IPS DF 6.9 (cell line): ENCODE results near the gene CER1.

Experiments used
- DNase-seq: peaks from one replicate; pipeline ENCODE4 v3.0.0-alpha.2; 2013; ENCODE audit warnings: low read depth, low spot score
- H3K27ac ChIP-seq: one replicate; pipeline ENCODE4 v1.5.1; 2013; ENCODE audit warnings: low read length, control low read depth
- H3K27me3 ChIP-seq: 2 replicates; pipeline ENCODE4 v1.6.1; 2013; ENCODE audit warnings: mild to moderate bottlenecking, low read length; ENCODE audit not compliant: control insufficient read depth, insufficient read depth
- H3K36me3 ChIP-seq: 2 replicates; pipeline ENCODE4 v1.6.1; 2013; ENCODE audit warnings: low read length; ENCODE audit not compliant: control insufficient read depth, insufficient read depth
- H3K4me1 ChIP-seq: 2 replicates; pipeline ENCODE4 v1.6.1; 2013; ENCODE audit warnings: low read length; ENCODE audit not compliant: control insufficient read depth, insufficient read depth
- H3K4me3 ChIP-seq: 2 replicates; pipeline ENCODE4 v1.5.1; 2013; ENCODE audit warnings: mild to moderate bottlenecking, low read length
- H3K9me3 ChIP-seq: 2 replicates; pipeline ENCODE4 v1.6.1; 2013; ENCODE audit warnings: low read length, inconsistent platforms; ENCODE audit not compliant: control insufficient read depth, insufficient read depth
- WGBS: extraction: QIAGEN DNeasy Blood & Tissue Kit; methylation state at CpG from one replicate; pipeline ENCODE4 v1.1.7; 2013; ENCODE audit warnings: mixed read lengths, missing lambda C conversion rate; ENCODE audit not compliant: insufficient read length, insufficient coverage; 5-methylcytosine and 5-hydroxymethylcytosine counted together

CER1 gene

DNA sequence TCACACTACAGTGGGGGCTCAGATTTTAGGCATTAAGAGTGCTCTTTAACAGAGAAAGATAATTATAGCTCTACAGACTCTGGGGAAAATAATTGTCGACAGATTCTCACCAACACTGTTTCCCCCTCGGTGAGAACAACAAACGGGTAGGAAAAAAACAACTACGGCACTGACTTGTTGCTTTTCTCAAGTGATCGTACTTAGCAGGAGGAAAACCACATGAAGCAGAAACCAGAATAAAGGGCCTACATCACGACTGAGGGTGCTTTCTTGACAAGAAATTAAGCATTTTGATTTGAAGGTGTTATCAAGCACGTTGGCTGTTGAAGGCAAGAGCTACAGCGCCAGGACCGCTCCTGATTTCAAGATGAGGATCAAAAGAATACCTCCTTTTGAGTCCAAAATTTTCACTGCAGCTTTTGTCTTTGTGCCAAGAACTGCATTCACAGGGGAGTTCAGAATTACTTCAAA is 27.2 kb upstream of the CER1 start:
- no CpG with 5 or more reads among the region's 9 CpGs for WGBS
- no peaks in the 10 kb centered on the region; the same call in 1 of the 2 replicates for H3K4me1 ChIP-seq
- no peak for DNase-seq

DNA sequence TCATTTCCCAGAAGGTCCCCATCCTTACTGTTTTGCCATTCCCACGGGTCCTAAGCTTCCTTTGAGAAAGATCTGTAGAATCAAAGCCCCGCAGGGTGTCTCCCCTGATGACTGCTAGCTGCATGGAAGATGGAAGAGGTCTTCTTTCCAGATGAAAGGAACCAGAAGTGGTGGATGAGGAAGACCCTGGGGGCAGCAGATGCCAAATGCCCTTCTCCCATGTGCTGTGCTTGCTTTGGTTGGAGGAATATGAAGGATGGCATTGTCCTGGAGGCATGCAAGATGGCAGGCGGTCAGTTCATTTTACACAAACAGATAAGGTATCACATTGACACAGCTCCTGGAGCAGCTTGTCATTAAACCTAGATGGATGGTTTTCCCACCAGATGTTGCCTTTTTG is 25.8 kb upstream of the CER1 start:
- H3K27ac ChIP-seq = no peak overlapping the region
- no peaks in the 10 kb centered on the region for H3K27me3 ChIP-seq
- no peaks in the 10 kb centered on the region for H3K36me3 ChIP-seq
- H3K9me3 ChIP-seq = no peaks in the 10 kb centered on the region
- WGBS = no CpG with 5 or more reads among the region's 3 CpGs
- no peak overlapping the region for H3K4me3 ChIP-seq
- no peaks in the 10 kb centered on the region; the same call in 1 of the 2 replicates for H3K4me1 ChIP-seq
- no peak for DNase-seq

More for the DNA sequence above, 27.2 kb upstream of the CER1 start:
- Histone ChIP-seq H3K9me3 (no peaks in the 10 kb centered on the region), H3K4me3 (no peak overlapping the region), H3K27ac (no peak overlapping the region), H3K36me3 (no peaks in the 10 kb centered on the region), H3K27me3 (no peaks in the 10 kb centered on the region)

DNA sequence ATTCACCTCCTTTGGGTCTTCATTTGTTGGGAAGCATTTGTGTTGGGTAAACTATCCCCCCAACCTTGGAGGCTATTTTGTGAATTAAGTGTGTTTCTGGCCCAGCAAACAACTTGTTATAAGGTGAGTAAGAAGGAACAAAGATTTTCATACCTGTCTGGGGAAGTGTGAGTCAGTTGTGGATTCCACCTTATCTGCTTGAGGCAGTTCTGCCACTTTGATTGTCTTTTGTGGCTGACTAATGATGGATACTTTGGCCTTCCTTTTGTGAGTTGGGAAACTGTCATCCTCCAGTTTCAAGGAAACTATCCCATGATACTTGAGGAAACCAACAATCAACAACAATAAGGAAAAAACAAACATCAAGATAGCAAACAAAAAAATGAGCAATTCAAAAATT is 24.6 kb upstream of the CER1 start:
- no peak overlapping the region for H3K4me3 ChIP-seq

DNA sequence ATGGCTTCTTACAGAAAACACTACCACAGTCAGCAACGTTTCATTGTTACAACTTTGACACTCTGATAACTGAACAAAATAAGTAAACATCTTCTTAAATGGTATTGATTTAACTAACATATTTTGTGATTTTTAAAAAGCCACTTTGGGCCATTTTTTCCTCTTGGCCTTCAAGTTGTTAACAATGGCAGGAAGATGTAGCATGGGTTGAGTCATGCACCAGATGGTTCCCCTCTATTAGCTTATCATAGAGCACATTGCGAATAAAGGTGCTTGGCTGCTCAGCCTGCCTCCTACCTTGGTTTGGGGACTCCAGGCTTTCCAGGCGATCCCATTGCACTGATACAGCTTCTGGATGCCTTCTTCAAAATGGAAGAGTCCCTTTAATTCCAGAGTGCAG is 24.1 kb upstream of the CER1 start:
- no peaks in the 10 kb centered on the region for H3K36me3 ChIP-seq

More for the DNA sequence above, 24.6 kb upstream of the CER1 start:
- H3K4me1 ChIP-seq = no peaks in the 10 kb centered on the region; the same call in 1 of the 2 replicates
- no peaks in the 10 kb centered on the region for H3K36me3 ChIP-seq
- H3K9me3 ChIP-seq = no peaks in the 10 kb centered on the region
- no peak overlapping the region for H3K27ac ChIP-seq
- H3K27me3 ChIP-seq = no peaks in the 10 kb centered on the region
- DNase-seq = no peak

DNA sequence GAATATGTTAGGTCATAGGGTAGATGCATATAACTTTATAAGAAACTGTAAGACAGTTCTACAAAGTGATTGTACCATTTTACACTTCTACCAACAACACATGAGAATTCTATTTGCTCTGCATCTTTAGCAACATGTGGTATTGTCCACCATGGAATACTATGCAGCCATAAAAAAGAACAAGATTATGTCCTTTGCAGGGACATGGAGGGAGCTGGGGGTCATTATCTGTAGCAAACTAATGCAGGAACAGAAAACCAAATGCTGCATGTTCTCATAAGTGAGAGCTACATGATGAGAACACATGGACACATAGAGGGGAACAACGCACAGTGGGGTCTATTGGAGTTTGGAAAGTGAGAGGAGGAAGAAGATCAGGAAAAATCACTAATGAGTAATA is 22.2 kb upstream of the CER1 start:
- H3K9me3 ChIP-seq = no peaks in the 10 kb centered on the region
- H3K27me3 ChIP-seq = no peaks in the 10 kb centered on the region
- DNase-seq = no peak
- H3K4me3 ChIP-seq = no peak overlapping the region
- no CpG with 5 or more reads among the region's 1 CpG for WGBS
- peaks cover 1% of the 10 kb centered on the region; the same call in 1 of the 2 replicates for H3K4me1 ChIP-seq
- no peaks in the 10 kb centered on the region for H3K36me3 ChIP-seq
- no peak overlapping the region for H3K27ac ChIP-seq

More for the DNA sequence above, 24.1 kb upstream of the CER1 start:
- no peaks in the 10 kb centered on the region for H3K9me3 ChIP-seq
- no CpG with 5 or more reads among the region's 3 CpGs for WGBS
- H3K27ac ChIP-seq = no peak overlapping the region
- no peaks in the 10 kb centered on the region; the same call in 1 of the 2 replicates for H3K4me1 ChIP-seq
- no peaks in the 10 kb centered on the region for H3K27me3 ChIP-seq
- no peak overlapping the region for H3K4me3 ChIP-seq
- no peak for DNase-seq

DNA sequence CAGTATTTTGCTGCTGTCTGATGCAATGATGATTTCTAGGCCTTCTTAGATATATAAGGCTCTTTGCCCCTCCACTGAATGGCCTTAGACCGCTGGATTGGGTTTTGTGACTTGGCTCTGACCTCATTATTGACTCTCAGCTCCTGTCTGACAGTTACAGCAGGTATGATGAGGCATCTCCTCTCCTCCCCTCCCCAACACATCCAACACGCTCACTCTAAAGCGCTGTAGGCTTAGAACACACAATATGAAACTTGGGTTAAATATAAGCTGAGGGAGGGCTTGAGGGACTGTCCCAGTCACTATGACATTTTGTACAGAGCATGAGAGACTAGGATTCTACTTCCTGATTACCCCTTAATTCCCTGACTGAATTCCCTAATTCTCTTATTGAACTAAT is 18.8 kb upstream of the CER1 start:
- Histone ChIP-seq H3K4me3 (no peak overlapping the region), H3K27me3 (no peaks in the 10 kb centered on the region), H3K27ac (no peak overlapping the region)

DNA sequence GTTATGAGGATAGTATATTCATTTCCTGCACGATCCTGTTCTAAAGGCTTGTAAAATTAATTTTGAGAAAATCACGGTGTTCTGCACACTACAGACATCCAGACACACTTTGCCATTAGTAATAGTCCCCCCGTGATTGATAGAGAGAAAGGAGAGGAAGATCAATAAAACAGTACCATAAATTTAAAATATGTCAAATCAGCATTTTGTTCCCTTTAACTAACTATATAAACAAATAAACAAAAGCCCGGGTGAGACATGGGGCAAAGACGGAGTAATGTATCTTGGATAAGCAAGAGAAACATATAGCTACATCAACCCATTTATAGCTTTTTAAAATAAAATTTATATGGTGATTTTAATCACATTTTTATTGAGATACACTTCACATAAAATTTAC is 10.6 kb upstream of the CER1 start:
- no CpG with 5 or more reads among the region's 5 CpGs for WGBS

More for the DNA sequence above, 18.8 kb upstream of the CER1 start:
- Histone ChIP-seq H3K36me3 (no peaks in the 10 kb centered on the region), H3K4me1 (0 out of 2 replicates have a peak, but pooled peaks cover 1% of the 10 kb centered on the region), H3K9me3 (no peaks in the 10 kb centered on the region)
- no CpG with 5 or more reads among the region's 3 CpGs for WGBS
- no peak for DNase-seq

DNA sequence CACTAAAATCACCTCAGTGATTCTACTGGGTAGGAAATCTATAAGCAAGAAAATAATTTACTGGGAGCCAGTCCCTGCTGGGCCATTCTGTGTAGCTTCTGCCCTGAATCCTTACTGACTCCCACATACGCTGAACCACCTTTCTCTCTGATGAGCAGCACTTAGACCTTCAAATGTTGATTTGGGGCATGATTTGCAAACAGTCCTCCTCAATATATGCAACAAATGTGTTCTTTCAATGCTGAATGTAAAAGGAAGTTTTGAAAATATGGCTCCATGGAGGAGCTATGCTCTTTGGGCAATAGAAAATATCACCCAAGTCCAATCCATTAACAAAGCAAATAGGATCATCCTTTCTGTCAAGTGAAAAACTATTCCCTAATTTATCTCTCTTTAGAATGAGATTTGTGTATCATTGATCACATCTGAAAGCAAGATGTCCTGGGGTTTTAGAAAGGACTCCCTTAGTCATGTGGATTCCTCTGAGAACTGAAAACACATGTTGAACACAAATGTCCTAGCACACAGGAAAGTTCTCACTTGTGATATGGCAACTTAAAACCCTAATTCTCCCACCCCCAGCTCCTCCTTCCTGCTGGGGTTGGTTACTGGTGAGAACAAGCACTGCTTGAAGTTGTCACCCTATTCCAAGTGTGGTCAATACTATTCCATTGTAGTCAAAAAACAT is 8.9 kb upstream of the CER1 start:
- Histone ChIP-seq H3K27me3 (no peaks in the 10 kb centered on the region; the same call in 1 of the 2 replicates), H3K27ac (no peak overlapping the region), H3K36me3 (no peaks in the 10 kb centered on the region), H3K4me3 (no peak overlapping the region), H3K4me1 (no peaks in the 10 kb centered on the region), H3K9me3 (no peaks in the 10 kb centered on the region)
- WGBS = no CpG with 5 or more reads among the region's 1 CpG
- DNase-seq = no peak

More for the DNA sequence above, 10.6 kb upstream of the CER1 start:
- no peak overlapping the region for H3K4me3 ChIP-seq
- H3K27me3 ChIP-seq = no peaks in the 10 kb centered on the region
- H3K27ac ChIP-seq = no peak overlapping the region
- no peaks in the 10 kb centered on the region for H3K4me1 ChIP-seq
- DNase-seq = no peak
- H3K9me3 ChIP-seq = no peaks in the 10 kb centered on the region
- no peaks in the 10 kb centered on the region for H3K36me3 ChIP-seq

DNA sequence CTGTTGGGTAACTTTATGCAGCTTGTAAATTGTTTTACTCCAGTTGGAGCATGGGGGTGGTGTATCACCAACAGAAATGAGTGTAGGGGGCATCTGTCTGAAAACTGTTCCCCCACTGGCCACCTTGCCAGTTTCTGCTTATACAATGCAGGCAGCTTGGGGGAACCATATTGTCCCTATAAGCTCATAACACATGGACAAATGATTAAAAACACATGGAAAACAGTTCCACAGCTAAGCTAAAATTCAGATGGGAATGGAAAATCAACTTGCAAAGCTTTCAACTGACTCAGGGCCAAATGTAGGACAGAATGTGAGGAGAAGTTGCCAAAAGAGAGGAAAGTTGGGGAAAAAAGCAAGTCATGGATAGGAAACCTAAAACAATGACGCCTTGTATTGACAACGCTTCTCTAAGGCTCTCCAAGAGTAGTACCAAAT is 7.9 kb upstream of the CER1 start:
- H3K36me3 ChIP-seq = no peaks in the 10 kb centered on the region
- H3K27me3 ChIP-seq = no peaks in the 10 kb centered on the region; the same call in 1 of the 2 replicates
- no peaks in the 10 kb centered on the region for H3K4me1 ChIP-seq
- no peak for DNase-seq
- H3K9me3 ChIP-seq = no peaks in the 10 kb centered on the region
- no peak overlapping the region for H3K4me3 ChIP-seq
- WGBS = no CpG with 5 or more reads among the region's 2 CpGs
- no peak overlapping the region for H3K27ac ChIP-seq

DNA sequence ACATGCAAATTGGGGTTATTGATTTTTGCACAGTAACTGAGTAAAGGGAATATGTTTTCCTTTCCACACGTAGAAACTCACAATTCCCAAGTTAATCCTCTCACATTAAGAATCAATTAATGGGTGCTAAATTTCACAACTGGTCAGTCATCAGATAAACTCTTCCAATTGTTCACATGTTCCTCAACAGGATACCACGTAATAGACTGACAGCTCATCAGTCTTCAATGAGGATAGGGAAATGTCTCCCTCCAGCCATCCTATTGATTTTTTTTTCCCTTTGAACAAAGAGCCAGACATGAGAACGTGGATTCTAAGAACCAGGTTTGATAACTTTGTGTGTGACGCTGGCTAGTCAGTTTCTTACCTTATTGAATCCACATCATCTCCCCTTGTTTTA is 768 bp upstream of the CER1 start:
- H3K27ac ChIP-seq = no peak overlapping the region

More for the DNA sequence above, 768 bp upstream of the CER1 start:
- Histone ChIP-seq H3K27me3 (peaks cover 13% of the 10 kb centered on the region), H3K4me1 (peaks cover 4% of the 10 kb centered on the region; the same call in 1 of the 2 replicates), H3K4me3 (no peak overlapping the region), H3K9me3 (no peaks in the 10 kb centered on the region), H3K36me3 (no peaks in the 10 kb centered on the region)
- WGBS = no CpG with 5 or more reads among the region's 4 CpGs
- no peak for DNase-seq
